Naive thymus-derived CD4-positive, alpha-beta T cell (primary cell): ENCODE data around the gene SMG7. TPM values are rescaled to one million over a fixed set of nuclear protein-coding genes. Genes with fewer than 3 reads are reported as not detected.

Experiments
- polyA plus RNA-seq, 2 donors: library from polyadenylated mRNA; unstranded; fragments of 300-500 nt; fragmentation: Illumina TruSeq; gene quantifications; one replicate each; pipeline ENCODE4 v1.2.3, GENCODE V29; 2021
- total RNA-seq, 6 experiments: library from RNA in 5 of 6; stranded (reverse) in 5 of 6; gene quantifications; 1 replicate in 5 of 6; 2 replicates in 1 of 6; pipeline ENCODE4 v1.2.3 and lab custom pipeline; 2021 to 2026

Gene SMG7
- total and polyA plus RNA-seq, 7 experiments from 2014 or later = 24.7 to 87.7 (median 53.1) TPM

Other genes with a start within 250 kb of the SMG7 start
- under 1 TPM in 2 of 5 experiments, not detected in 3; 0.07 to 0.24 TPM for gene NMNAT2, start 54.1 kb upstream of the SMG7 start, total RNA-seq
- gene NMNAT2, start 54.1 kb upstream of the SMG7 start, polyA plus RNA-seq = not detected
- 100 to 1,000 TPM in 1 of 5 experiments, 10 to 100 TPM in 2, 1 to 10 TPM in 2; 2.2 to 145 (median 15.2) TPM for gene NCF2, start 118.0 kb downstream of the SMG7 start, total RNA-seq
- 1 to 10 TPM in 1 of 2 donors, under 1 TPM in 1; 0.43 to 3.8 TPM for gene NCF2, start 118.0 kb downstream of the SMG7 start, polyA plus RNA-seq
- 100 to 1,000 TPM in 3 of 5 experiments, 10 to 100 TPM in 2; 49.9 to 252 (median 105) TPM for gene ARPC5, start 163.3 kb downstream of the SMG7 start, total RNA-seq
- 100 to 1,000 TPM; 225 to 525 TPM for gene ARPC5, start 163.3 kb downstream of the SMG7 start, polyA plus RNA-seq
- not detected for gene APOBEC4, start 180.8 kb downstream of the SMG7 start, total RNA-seq
- gene APOBEC4, start 180.8 kb downstream of the SMG7 start, polyA plus RNA-seq = under 1 TPM in 1 of 2 donors, not detected in 1; 0.19 TPM